HCT116 (cell line): Measurements from ENCODE around the gene RTL10. TPM values are rescaled to one million over a fixed set of nuclear protein-coding genes. Genes with fewer than 3 reads are reported as not detected.

Experiments used
- ATAC-seq: fragments of 200-7000 bp; cut with Tn5 transposase; 2 replicates; pipeline ENCODE4 v1.9.1; 2020; ENCODE audit warnings: mild to moderate bottlenecking, moderate library complexity
- BruUV-seq: library from RNA; stranded (reverse); fragments of 400-500 nt; replicated peaks from 2 replicates; lab custom pipeline; 2021; lab: Mats Ljungman, UMichigan
- CTCF ChIA-PET: fragments of 300-600 bp; sonication (Branson Sonifier 250); formaldehyde crosslinking; loops from one replicate; lab custom pipeline; 2021; ENCODE audit warnings: antibody characterized with exemption; lab: Charles Lee
- POLR2A ChIA-PET: fragments of 300-600, 350-600 bp; sonication (Branson Sonifier 250); formaldehyde crosslinking; loops from one replicate; lab custom pipeline; 2021; ENCODE audit warnings: antibody characterized with exemption; lab: Charles Lee
- RAD21 ChIA-PET, 2 experiments: fragments of 300-600 bp; sonication (Branson Sonifier 250); formaldehyde crosslinking; loops; one replicate each; lab custom pipeline; 2023; ENCODE audit warnings: low total read pairs in 2 of 2; ENCODE audit not compliant: uncharacterized antibody in 2 of 2, unreplicated experiment in 2 of 2, low non-redundant PET in 1 of 2; lab: Charles Lee
- DNase-seq: peaks from one replicate; pipeline ENCODE4 v3.0.0-alpha.2; 2010; ENCODE audit warnings: low read depth, low spot score
- H2AFZ ChIP-seq: fragments of 200-600 bp; shearing (Covaris generic), sonication (generic); 2 replicates; pipeline ENCODE4 v1.6.1; 2017; ENCODE audit warnings: low read depth, mixed run types, mixed read lengths, antibody characterized with exemption, low read length; ENCODE audit not compliant: poor library complexity, severe bottlenecking
- H3K27ac ChIP-seq: 2 replicates; pipeline ENCODE4 v1.5.1; 2012; ENCODE audit warnings: low read depth, low read length
- H3K27me3 ChIP-seq: fragments of 200-600 bp; sonication (generic); 2 replicates; pipeline ENCODE4 v1.6.1; 2016; ENCODE audit warnings: mixed run types, low read length, mixed read lengths; ENCODE audit not compliant: insufficient read depth
- H3K36me3 ChIP-seq, 2 experiments: fragments of 200-500 bp in 1 of 2; fragments of 200-600 bp in 1 of 2; sonication (Bioruptor generic) in 1 of 2; sonication (generic) in 1 of 2; 2 replicates each; pipeline versions ENCODE4 v1.5.1 to v1.6.1; 2014 to 2016; ENCODE audit warnings: low read length in 2 of 2, inconsistent platforms in 1 of 2, mixed read lengths in 1 of 2, mixed run types in 1 of 2; ENCODE audit not compliant: insufficient read depth in 2 of 2, control insufficient read depth in 1 of 2
- H3K4me1 ChIP-seq, 2 experiments: fragments of 200-600 bp in 1 of 2; sonication (generic) in 1 of 2; 2 replicates each; pipeline versions ENCODE4 v1.5.1 to v1.6.1; 2012 to 2017; ENCODE audit warnings: low read length in 2 of 2, inconsistent platforms in 1 of 2, mild to moderate bottlenecking in 1 of 2, mixed read lengths in 1 of 2, mixed run types in 1 of 2, moderate library complexity in 1 of 2; ENCODE audit not compliant: insufficient read depth in 2 of 2, control insufficient read depth in 1 of 2
- H3K4me2 ChIP-seq: fragments of 200-600 bp; sonication (generic); 2 replicates; pipeline ENCODE4 v1.6.1; 2017; ENCODE audit warnings: mixed run types, low read length, mixed read lengths
- H3K4me3 ChIP-seq, 2 experiments: fragments of 200-600 bp in 1 of 2; sonication (generic) in 1 of 2; replicated peaks in 1 of 2; 2 replicates each; pipeline ENCODE4 v1.5.1; 2011 to 2016; ENCODE audit warnings: low read length in 2 of 2, control low read depth in 1 of 2, low read depth in 1 of 2, mild to moderate bottlenecking in 1 of 2, mixed read lengths in 1 of 2, mixed run types in 1 of 2
- H3K79me2 ChIP-seq: fragments of 200-600 bp; sonication (generic); 2 replicates; pipeline ENCODE4 v1.6.1; 2017; ENCODE audit warnings: mild to moderate bottlenecking, mixed run types, low read length, moderate library complexity, mixed read lengths; ENCODE audit not compliant: insufficient read depth
- H3K9ac ChIP-seq: fragments of 200-600 bp; sonication (generic); 2 replicates; pipeline ENCODE4 v1.6.1; 2016; ENCODE audit warnings: low read length, mixed read lengths
- H3K9me2 ChIP-seq: fragments of 200-600 bp; sonication (generic), shearing (Covaris generic); 2 replicates; pipeline ENCODE4 v1.6.1; 2017; ENCODE audit warnings: mixed run types, mild to moderate bottlenecking, moderate library complexity; ENCODE audit not compliant: insufficient read depth
- H3K9me3 ChIP-seq, 2 experiments: fragments of 200-500 bp in 1 of 2; fragments of 200-600 bp in 1 of 2; sonication (Bioruptor generic) in 1 of 2; sonication (generic) in 1 of 2; 2 replicates each; pipeline ENCODE4 v1.6.1; 2014 to 2017; ENCODE audit warnings: low read length in 2 of 2, mixed read lengths in 2 of 2, inconsistent platforms in 1 of 2, low read depth in 1 of 2, mild to moderate bottlenecking in 1 of 2, mixed run types in 1 of 2, moderate library complexity in 1 of 2; ENCODE audit not compliant: control insufficient read depth in 1 of 2, insufficient read depth in 1 of 2
- H4K20me1 ChIP-seq: fragments of 200-600 bp; sonication (generic), shearing (Covaris generic); 2 replicates; pipeline ENCODE4 v1.6.1; 2017; ENCODE audit warnings: mixed run types, mild to moderate bottlenecking, moderate library complexity; ENCODE audit not compliant: insufficient read depth
- CBX3 ChIP-seq: IDR thresholded peaks from 2 replicates; pipeline ENCODE4 v1.6.1; 2012; ENCODE audit warnings: low read depth
- EGR1 ChIP-seq: IDR thresholded peaks from 2 replicates; pipeline ENCODE4 v1.6.1; 2012; ENCODE audit warnings: low read depth
- EZH2 ChIP-seq: fragments of 200-600 bp; sonication (generic); IDR thresholded peaks from 2 replicates; pipeline ENCODE4 v1.6.1; 2017; ENCODE audit warnings: antibody characterized with exemption, mixed run types
- EZH2phosphoT487 ChIP-seq: fragments of 200-600 bp; IDR thresholded peaks from 2 replicates; pipeline ENCODE4 v1.6.1; 2018; ENCODE audit warnings: antibody characterized with exemption, borderline replicate concordance
- JUND ChIP-seq: IDR thresholded peaks from 2 replicates; pipeline ENCODE4 v1.6.1; 2012
- POLR2A ChIP-seq: IDR thresholded peaks from 2 replicates; pipeline ENCODE4 v1.7.0; 2011; ENCODE audit warnings: borderline replicate concordance; ENCODE audit not compliant: insufficient read depth, insufficient read length; ENCODE audit errors: extremely low read depth
- RAD21 ChIP-seq: IDR thresholded peaks from 2 replicates; pipeline ENCODE4 v1.6.1; 2012; ENCODE audit warnings: low read depth, mild to moderate bottlenecking
- SP1 ChIP-seq: IDR thresholded peaks from 2 replicates; pipeline ENCODE4 v1.6.1; 2012; ENCODE audit warnings: low read depth
- SRF ChIP-seq: IDR thresholded peaks from 2 replicates; pipeline ENCODE4 v1.6.1; 2012; ENCODE audit warnings: low read depth
- TCF7L2 ChIP-seq: IDR thresholded peaks from 2 replicates; pipeline ENCODE4 v1.7.0; 2011; ENCODE audit warnings: borderline replicate concordance, inconsistent platforms; ENCODE audit not compliant: insufficient read depth, insufficient read length; ENCODE audit errors: extremely low read depth
- ZFX ChIP-seq: fragments of 450-650 bp; IDR thresholded peaks from 2 replicates; pipeline ENCODE4 v1.6.1; 2017
- intact Hi-C: fragments of 100-400 bp; cut with micrococcal nuclease; formaldehyde crosslinking; loops from 2 replicates; pipeline ENCODE4 v1.10.0; 2022
- total RNA-seq: library from RNA; stranded (reverse); gene quantifications from one replicate; pipeline ENCODE4 v1.2.1, GENCODE V29; 2021; ENCODE audit not compliant: unreplicated experiment
- TF ChIP-seq, protein P1 (sequence below), 3 experiments: fragments of 200-600 bp in 1 of 3; sonication (generic) in 1 of 3; IDR thresholded peaks in 2 of 3; conservative IDR thresholded peaks in 1 of 3; 2 replicates each; pipeline ENCODE4 v1.5.1; 2012 to 2017; ENCODE audit warnings: low read depth in 2 of 3, low read length in 2 of 3, antibody characterized with exemption in 1 of 3, borderline replicate concordance in 1 of 3, control low read depth in 1 of 3, mild to moderate bottlenecking in 1 of 3, mixed read lengths in 1 of 3, mixed run types in 1 of 3, moderate library complexity in 1 of 3; ENCODE audit not compliant: insufficient read depth in 1 of 3
- TF ChIP-seq, protein P2 (sequence below): IDR thresholded peaks from 2 replicates; pipeline ENCODE4 v1.6.1; 2011; ENCODE audit warnings: mild to moderate bottlenecking, low read length, moderate library complexity; ENCODE audit not compliant: insufficient replicate concordance; ENCODE audit errors: extremely low read depth
- TF ChIP-seq, protein P3 (sequence below): IDR thresholded peaks from 2 replicates; pipeline ENCODE4 v1.6.1; 2012; ENCODE audit warnings: low read depth
- TF ChIP-seq, protein P4 (sequence below): IDR thresholded peaks from 2 replicates; pipeline ENCODE4 v1.6.1; 2012

RTL10 gene
- total RNA-seq, 1 experiment from 2014 or later: 24.6 TPM

DNA sequence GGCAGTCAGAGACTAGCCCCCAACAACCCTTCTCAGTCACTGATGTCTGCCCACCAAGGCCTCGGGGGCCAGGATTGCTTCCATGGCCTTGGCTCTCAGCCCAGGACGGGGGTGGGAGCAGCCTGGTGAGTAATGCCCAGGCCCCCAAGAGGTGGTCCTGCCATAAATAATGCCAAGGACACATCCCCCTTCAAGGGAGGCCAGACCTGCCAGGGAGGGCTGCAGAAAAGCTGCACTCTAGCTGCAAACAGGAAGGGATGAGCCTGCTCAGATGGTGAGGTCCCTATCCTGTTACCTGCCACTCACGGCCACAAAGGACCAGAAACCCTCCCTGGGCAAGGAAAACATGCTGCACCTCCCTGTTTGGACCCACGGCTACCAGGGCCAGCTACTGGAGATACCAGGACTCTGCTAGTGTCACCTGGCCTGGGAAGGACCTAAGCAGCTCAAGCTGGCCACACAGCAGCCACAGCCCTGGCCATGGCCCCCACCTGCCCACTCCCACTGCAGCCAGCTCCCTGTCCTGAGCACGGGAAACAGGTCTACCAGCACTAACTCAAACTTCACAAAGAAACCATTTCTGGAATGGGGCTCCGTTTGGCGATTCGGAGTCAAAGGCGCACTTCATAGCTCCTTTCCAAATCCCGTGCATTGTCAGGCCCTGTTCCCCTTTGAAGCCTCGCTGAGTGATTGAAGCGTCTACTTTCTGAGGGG is 12.1 kb downstream of the RTL10 start:
- POLR2A ChIA-PET: no interaction called here
- Histone ChIP-seq H3K4me1 (peaks cover under 1 to 5% of the 10 kb centered on the region in 2 experiments; a peak in 2 of 4 replicates), H3K27ac (no peak overlapping the region), H3K9me2 (no peaks in the 10 kb centered on the region), H2AFZ (no peak overlapping the region), H3K27me3 (no peaks in the 10 kb centered on the region), H4K20me1 (no peaks in the 10 kb centered on the region)
- no TSS peak for BruUV-seq
- intact Hi-C loops: no loop called here
- DNase-seq: no peak
- TF ChIP-seq RAD21 (no peak), TCF7L2 (no peak), EGR1 (no peak), SP1 (no peak), ZFX (no peak), CBX3 (no peak), SRF (no peak), JUND (no peak), EZH2 (no peak), EZH2phosphoT487 (no peak), POLR2A (no peak)
- TF ChIP-seq, protein P1, sequence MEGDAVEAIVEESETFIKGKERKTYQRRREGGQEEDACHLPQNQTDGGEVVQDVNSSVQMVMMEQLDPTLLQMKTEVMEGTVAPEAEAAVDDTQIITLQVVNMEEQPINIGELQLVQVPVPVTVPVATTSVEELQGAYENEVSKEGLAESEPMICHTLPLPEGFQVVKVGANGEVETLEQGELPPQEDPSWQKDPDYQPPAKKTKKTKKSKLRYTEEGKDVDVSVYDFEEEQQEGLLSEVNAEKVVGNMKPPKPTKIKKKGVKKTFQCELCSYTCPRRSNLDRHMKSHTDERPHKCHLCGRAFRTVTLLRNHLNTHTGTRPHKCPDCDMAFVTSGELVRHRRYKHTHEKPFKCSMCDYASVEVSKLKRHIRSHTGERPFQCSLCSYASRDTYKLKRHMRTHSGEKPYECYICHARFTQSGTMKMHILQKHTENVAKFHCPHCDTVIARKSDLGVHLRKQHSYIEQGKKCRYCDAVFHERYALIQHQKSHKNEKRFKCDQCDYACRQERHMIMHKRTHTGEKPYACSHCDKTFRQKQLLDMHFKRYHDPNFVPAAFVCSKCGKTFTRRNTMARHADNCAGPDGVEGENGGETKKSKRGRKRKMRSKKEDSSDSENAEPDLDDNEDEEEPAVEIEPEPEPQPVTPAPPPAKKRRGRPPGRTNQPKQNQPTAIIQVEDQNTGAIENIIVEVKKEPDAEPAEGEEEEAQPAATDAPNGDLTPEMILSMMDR (IDR thresholded peaks at IDR 0.05 in 2 of 3, conservative IDR thresholded peaks at IDR 0.05 in 1 of 3; ENCODE audit: borderline replicate concordance in 1 of 3, insufficient read depth in 1 of 3, low read depth in 2 of 3, low read length in 2 of 3): no peak
- TF ChIP-seq, protein P2, sequence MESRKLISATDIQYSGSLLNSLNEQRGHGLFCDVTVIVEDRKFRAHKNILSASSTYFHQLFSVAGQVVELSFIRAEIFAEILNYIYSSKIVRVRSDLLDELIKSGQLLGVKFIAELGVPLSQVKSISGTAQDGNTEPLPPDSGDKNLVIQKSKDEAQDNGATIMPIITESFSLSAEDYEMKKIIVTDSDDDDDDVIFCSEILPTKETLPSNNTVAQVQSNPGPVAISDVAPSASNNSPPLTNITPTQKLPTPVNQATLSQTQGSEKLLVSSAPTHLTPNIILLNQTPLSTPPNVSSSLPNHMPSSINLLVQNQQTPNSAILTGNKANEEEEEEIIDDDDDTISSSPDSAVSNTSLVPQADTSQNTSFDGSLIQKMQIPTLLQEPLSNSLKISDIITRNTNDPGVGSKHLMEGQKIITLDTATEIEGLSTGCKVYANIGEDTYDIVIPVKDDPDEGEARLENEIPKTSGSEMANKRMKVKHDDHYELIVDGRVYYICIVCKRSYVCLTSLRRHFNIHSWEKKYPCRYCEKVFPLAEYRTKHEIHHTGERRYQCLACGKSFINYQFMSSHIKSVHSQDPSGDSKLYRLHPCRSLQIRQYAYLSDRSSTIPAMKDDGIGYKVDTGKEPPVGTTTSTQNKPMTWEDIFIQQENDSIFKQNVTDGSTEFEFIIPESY: no peak
- TF ChIP-seq, protein P3, sequence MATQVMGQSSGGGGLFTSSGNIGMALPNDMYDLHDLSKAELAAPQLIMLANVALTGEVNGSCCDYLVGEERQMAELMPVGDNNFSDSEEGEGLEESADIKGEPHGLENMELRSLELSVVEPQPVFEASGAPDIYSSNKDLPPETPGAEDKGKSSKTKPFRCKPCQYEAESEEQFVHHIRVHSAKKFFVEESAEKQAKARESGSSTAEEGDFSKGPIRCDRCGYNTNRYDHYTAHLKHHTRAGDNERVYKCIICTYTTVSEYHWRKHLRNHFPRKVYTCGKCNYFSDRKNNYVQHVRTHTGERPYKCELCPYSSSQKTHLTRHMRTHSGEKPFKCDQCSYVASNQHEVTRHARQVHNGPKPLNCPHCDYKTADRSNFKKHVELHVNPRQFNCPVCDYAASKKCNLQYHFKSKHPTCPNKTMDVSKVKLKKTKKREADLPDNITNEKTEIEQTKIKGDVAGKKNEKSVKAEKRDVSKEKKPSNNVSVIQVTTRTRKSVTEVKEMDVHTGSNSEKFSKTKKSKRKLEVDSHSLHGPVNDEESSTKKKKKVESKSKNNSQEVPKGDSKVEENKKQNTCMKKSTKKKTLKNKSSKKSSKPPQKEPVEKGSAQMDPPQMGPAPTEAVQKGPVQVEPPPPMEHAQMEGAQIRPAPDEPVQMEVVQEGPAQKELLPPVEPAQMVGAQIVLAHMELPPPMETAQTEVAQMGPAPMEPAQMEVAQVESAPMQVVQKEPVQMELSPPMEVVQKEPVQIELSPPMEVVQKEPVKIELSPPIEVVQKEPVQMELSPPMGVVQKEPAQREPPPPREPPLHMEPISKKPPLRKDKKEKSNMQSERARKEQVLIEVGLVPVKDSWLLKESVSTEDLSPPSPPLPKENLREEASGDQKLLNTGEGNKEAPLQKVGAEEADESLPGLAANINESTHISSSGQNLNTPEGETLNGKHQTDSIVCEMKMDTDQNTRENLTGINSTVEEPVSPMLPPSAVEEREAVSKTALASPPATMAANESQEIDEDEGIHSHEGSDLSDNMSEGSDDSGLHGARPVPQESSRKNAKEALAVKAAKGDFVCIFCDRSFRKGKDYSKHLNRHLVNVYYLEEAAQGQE: no peak
- TF ChIP-seq, protein P4, sequence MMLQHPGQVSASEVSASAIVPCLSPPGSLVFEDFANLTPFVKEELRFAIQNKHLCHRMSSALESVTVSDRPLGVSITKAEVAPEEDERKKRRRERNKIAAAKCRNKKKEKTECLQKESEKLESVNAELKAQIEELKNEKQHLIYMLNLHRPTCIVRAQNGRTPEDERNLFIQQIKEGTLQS: no peak
- TF ChIP-seq, all 23 proteins: peak for 0
- Histone ChIP-seq H3K9me3 (peaks cover 0 to 4% of the 10 kb centered on the region in 2 experiments; a peak in 1 of 4 replicates), H3K4me2 (no peak overlapping the region), H3K4me3 (no peak overlapping the region), H3K36me3 (0 out of 4 replicates have a peak, but pooled peaks cover 0 to 8% of the 10 kb centered on the region in 2 experiments), H3K79me2 (peaks cover 5% of the 10 kb centered on the region; the same call in 1 of the 2 replicates), H3K9ac (no peak overlapping the region)
- ChIA-PET CTCF (no interaction called here), RAD21 (no interaction called here)
- ATAC-seq: no peak
